ENCODE measurements around the gene CST9L.

CST9L gene

GRCh38 chr20:23596579-23597250 lies 28.4 kb upstream of the CST9L start:
- no peak overlapping the region for H3K27ac ChIP-seq
- H3K27me3 ChIP-seq = peaks cover 10% of the 10 kb centered on the region
- H3K36me3 ChIP-seq = no peaks in the 10 kb centered on the region
- H3K4me3 ChIP-seq (ENCODE audit: low read depth in 1 of 2, low read length in 1 of 2) = no peak overlapping the region
- H3K9me3 ChIP-seq = no peaks in the 10 kb centered on the region
- no peak for TF ChIP-seq CTCF (IDR thresholded peaks at IDR 0.05)
- H3K4me1 ChIP-seq (ENCODE audit: control insufficient read depth in 1 of 2, insufficient read depth in 1 of 2, low read depth in 1 of 2, low read length in 1 of 2) = no peaks in the 10 kb centered on the region

GRCh38 chr20:23595941-23596340 lies 27.7 kb upstream of the CST9L start:
- TF ChIP-seq CTCF (IDR thresholded peaks at IDR 0.05) = no peak
- no peak overlapping the region for H3K27ac ChIP-seq
- peaks cover 10% of the 10 kb centered on the region for H3K27me3 ChIP-seq
- H3K9me3 ChIP-seq = no peaks in the 10 kb centered on the region
- H3K4me1 ChIP-seq (ENCODE audit: control insufficient read depth in 1 of 2, insufficient read depth in 1 of 2, low read depth in 1 of 2, low read length in 1 of 2) = no peaks in the 10 kb centered on the region
- no peak overlapping the region for H3K4me3 ChIP-seq (ENCODE audit: low read depth in 1 of 2, low read length in 1 of 2)
- no peaks in the 10 kb centered on the region for H3K36me3 ChIP-seq

DNA sequence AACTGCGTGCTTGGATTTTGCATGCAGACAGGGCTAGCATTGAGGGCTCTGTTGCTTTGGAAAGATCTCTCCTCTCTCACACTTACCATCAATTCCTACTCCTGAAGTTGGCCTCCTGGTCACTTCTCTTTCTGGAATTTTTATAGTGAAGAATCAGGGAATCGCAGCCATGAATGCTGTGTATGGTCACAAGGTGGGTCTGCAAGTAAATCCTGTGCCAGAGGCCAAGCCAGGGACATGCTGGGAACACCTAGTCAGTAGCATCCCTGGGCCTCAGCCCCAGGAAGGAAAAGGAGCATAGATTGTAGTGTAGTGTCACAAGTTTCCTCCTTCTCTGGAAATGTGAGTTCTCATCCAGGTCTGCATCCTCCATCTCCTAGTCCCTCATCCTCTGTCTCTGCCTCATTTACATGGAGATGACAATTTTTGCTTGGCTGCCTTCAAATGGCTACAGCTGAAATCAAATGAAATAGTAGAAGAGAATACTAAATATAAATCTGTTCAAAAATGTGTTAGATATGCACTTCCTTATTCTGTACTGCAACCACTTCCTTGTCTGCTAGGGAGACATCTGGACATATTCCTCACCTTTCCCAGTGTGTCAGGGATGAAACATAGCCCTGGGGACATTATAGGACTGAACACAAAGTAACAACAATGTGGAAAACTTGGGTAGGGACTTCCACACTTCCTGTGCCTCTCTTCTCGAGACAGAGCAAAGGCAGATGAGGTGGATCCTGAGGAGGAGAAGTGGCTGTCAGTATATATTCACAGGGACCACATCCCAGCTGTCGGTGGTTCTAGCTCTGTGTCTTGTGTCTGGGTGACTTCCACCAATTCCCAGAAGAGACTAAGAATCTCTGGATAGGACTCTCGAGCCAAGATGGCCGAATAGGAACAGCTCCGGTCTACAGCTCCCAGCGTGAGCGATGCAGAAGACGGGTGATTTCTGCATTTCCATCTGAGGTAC lies 20.4 kb upstream of the CST9L start:
- H3K4me3 ChIP-seq (ENCODE audit: low read depth in 1 of 2, low read length in 1 of 2) = no peak overlapping the region
- H3K36me3 ChIP-seq = no peaks in the 10 kb centered on the region
- peaks cover 2% of the 10 kb centered on the region for H3K27me3 ChIP-seq
- no peak overlapping the region for H3K27ac ChIP-seq
- no peaks in the 10 kb centered on the region for H3K9me3 ChIP-seq
- no peak for TF ChIP-seq CTCF (IDR thresholded peaks at IDR 0.05)
- no peaks in the 10 kb centered on the region for H3K4me1 ChIP-seq (ENCODE audit: control insufficient read depth in 1 of 2, insufficient read depth in 1 of 2, low read depth in 1 of 2, low read length in 1 of 2)

- no peaks in the 10 kb centered on the region for H3K9me3 ChIP-seq
Measured at GRCh38 chr20:23587631-23588030, 19.3 kb upstream of the CST9L start.

More at GRCh38 chr20:23587631-23588030, 19.3 kb upstream of the CST9L start:
- Histone ChIP-seq H3K27me3 (peaks cover 6% of the 10 kb centered on the region), H3K4me1 (ENCODE audit: control insufficient read depth in 1 of 2, insufficient read depth in 1 of 2, low read depth in 1 of 2, low read length in 1 of 2) (no peaks in the 10 kb centered on the region), H3K4me3 (ENCODE audit: low read depth in 1 of 2, low read length in 1 of 2) (no peak overlapping the region), H3K36me3 (no peaks in the 10 kb centered on the region), H3K27ac (no peak overlapping the region)
- no peak for TF ChIP-seq CTCF (IDR thresholded peaks at IDR 0.05)

Measured in neutrophil (primary cell).